ENCODE results near the gene GALNS.
"Not testable (repeated sequence)": the region's sequence is repeated elsewhere in the genome, so short reads cannot be mapped to it uniquely, and the experiment has no call there.

The GALNS gene

GRCh38 chr16:88780142-88781062 lies 76.3 kb downstream of the GALNS start:
- no peak for DNase-seq

DNA sequence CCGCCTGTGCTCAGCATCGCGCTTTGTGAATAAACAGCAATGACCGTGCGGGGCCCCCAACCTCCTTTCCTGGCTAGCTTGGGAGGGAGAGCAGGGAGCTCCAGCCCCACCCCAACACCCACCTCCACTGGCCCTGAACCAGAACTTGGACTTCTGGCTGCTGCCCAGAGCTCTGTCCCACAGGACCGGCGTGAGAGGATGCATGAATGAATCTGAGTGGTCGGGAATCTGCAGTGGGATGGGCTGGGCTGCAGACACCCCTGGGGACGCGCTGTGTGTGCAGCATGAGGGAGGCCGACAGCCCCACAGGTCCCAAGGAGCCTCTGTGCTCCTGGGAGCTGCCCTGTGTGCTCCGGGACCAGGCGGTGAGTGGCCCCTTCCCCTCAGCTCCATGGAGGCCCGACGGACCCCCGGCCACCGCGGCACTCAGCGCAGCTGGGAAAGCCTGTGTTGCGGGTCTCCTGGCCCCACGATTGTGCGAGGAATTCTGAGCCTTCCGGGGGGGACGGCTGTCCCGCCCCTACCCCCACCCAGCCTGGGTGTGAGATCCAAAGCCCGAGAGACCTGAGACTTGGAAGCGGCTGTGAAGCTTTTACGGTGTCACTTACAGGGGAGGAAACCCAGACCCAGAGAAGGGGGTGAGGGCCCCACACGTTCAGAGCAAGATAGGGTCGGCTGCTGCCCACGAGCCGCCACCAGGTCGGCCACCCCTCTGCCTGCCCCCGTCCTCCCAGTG lies 77.2 kb downstream of the GALNS start:
- no peak for DNase-seq

DNA sequence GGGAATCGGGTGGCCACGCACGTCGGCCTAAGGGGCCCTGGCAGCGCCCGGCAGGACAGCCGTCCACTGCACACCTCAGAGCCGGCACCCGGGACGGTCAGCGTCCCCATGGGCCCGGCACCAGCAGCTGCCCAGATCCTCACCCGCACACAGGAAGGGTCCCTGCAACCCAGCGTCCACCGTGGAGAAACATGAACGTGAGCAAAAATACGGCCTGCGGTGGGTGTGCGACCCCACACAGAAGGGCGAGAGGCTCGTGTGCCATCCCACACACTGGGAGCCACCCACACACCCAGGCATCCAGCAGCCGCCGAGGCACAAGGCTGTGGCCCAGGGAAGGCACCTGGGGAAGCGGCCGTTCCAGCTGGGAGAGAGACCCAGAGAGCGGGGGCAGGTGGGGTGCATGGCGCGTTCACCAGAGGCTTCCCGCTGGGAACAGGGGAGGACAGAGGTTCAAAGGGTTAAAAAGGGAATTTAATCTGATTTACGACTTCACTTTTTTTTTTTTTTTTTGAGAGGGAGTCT lies 78.1 kb downstream of the GALNS start:
- no peak for DNase-seq

DNA sequence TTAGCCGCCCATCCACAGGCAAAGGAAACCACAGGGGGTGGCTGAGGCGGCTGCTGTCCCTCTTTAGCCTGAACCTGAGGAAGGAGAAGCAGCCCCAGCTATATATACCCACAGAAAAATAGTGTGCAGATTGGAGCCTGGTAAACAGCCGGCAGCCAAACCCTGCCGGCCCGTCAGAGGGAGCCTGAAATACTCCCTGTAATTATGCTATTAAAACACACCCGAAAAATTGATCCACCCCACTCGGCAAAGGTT lies 78.5 kb downstream of the GALNS start:
- no peak for DNase-seq

- no peak for DNase-seq
Observed at GRCh38 chr16:88777471-88778270, 79.1 kb downstream of the GALNS start.

DNA sequence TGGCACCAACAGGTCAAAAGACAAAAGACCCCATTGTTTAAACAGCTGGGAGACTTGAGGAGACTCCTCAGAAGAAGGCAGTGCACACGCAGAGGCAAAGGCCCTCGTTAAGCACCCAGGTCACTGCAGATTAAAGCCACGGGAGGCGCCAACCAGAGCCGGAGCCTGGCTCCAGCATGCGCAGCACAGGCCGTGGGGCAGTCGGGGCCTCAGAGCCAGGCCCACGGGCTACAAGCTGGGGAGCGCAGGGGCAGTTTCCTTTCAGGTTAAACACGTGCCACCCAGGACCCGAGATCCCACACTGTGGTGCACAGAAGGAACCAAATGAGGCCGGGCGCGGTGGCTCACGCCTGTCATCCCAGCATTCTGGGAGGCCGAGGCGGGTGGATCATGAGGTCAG lies 80.9 kb downstream of the GALNS start:
- DNase-seq = no peak

- no peak for DNase-seq
Observed at GRCh38 chr16:88774544-88775393, 82.0 kb downstream of the GALNS start.

- no peak for DNase-seq
Observed at GRCh38 chr16:88773812-88774291, 82.9 kb downstream of the GALNS start.

- DNase-seq = no peak
Observed at GRCh38 chr16:88772871-88773811, 83.6 kb downstream of the GALNS start.

DNA sequence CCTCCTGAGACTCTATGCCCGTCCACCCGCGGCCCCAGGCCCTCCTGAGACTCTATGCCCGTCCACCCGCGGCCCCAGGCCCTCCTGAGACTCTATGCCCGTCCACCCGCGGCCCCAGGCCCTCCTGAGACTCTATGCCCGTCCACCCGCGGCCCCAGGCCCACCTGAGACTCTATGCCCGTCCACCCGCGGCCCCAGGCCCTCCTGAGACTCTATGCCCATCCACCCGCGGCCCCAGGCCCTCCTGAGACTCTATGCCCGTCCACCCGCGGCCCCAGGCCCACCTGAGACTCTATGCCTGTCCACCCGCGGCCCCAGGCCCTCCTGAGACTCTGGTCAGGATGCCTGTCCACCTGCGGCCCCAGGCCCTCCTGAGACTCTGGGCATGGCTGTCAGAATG lies 85.0 kb downstream of the GALNS start:
- not testable (repeated sequence) for DNase-seq

GRCh38 chr16:88771294-88771772 lies 85.4 kb downstream of the GALNS start:
- DNase-seq = no peak

DNA sequence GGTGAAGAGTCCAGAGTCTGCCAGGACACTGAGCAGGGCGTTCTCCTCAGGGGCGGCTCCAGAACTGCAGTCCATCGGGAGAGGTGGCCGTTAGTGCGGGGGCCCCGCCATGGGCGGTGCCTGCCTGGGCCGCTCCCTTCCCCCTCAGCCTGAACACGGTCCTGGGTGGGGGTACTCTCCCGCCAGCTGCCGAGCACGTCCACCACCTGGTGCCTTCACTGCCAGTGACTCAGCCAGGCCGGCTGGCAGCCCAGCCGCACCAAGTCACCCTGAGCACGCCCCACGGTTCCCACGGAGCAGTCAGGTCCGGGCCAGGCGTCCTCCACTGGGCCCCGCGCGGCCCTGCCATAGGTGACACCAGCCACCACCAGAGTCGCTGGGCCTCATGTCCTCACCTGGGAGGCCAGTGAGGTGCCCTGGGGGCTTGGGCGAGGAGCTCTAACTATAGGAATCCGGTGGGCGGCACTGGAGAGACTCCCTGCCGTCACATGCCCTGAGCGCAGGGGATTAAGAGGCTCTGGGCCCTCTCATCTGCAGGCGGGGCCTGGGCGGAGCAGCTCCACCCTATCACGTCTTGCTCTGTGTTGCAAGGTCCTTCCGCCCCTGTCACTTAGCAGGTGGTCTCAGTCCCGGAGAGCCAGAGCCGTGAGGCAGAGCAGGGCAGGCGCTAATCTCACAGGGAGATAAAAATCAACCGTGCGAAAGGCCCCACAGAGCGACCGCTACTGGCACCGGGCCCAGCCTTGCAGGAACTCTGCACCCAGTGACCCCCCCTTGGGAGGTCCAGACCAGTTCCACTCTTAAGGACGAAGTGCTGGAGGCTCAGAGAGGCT lies 86.1 kb downstream of the GALNS start:
- DNase-seq = peak; percentile 51 to 59

DNA sequence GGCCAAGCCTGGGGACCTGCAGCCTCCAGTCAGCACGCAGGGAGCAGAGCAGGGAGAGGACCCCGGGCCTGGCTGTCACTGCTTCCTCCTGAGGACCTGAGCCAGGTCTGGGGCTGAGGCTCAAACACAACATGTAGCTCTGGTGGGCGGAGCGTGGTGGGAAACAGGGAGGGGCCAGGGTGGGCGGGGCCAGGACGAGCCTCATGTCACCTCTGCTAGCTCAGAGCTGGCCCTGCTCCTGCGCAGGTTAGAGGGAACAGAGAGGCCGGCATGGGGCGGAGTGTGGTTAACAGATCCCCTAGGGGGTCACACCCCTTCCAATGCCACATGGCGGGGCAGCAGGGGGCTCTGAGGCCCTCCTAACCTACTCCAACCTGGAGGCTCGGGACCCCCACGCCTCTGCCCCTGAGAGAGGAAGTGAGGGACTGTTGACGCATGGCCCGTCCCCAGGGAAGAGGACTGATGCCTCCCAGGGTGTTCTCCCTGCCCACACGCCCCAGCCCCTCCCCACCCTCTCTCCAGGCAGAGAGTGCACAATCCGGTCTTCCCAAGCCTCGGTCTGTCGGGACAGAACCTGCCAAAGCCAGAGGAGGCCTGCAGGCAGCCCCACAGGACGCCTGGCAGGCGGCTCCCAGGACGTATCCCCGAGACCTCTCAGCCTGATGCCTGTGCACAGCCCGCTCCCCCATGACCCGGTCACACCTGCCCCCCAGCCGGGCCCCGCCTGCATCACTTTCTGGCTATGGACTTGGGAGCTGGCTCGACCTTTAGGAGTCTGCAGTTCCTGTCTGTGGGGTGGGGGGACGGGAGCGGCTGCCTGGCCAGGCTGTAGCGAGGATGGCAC lies 86.9 kb downstream of the GALNS start:
- DNase-seq = peak; percentile 60 to 62

DNA sequence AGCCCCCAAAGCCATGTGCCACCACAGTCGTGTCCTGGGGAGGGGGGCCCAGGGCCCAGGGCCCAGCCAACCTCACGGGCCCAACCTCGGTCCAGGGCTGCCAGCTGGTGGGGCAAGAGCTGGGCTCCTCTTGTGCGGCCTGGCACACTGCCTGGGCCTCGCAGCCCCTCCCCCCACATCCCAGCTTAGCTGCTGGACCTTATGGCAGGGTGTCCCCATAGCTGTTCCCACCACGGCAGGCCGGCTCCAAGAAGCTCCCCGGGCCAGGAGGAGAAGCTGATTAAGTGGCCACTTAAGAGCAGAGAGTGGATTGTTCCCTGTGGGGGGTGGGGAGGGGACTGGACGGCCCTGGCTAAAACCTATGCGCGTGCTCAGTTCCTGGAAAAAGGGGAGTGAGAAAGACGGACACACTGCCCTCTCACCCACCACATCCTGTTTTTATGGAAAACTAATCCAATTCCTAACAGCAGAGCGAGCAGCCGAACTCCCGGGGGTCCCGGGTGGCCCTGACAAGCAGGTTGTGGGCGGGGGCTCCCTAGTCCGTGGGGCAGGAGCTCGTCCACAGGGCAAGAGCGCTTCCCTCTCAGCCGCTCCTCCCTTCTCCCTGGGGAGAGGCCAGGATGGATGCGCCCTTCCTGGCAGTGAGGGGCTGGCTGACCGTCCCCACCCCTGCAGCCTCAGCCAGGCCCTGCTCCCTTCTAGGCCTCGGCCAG lies 88.5 kb downstream of the GALNS start:
- no peak for DNase-seq

- no peak for DNase-seq
Observed at GRCh38 chr16:88767546-88768070, 89.1 kb downstream of the GALNS start.

GRCh38 chr16:88766975-88767374 lies 89.8 kb downstream of the GALNS start:
- DNase-seq = no peak

GRCh38 chr16:88764913-88765349 lies 91.8 kb downstream of the GALNS start:
- DNase-seq = no peak

- no peak for DNase-seq
Observed at GRCh38 chr16:88764080-88764479, 92.7 kb downstream of the GALNS start.
